ENCODE data around the gene GALE. TPM values are rescaled to one million over a fixed set of nuclear protein-coding genes. Genes with fewer than 3 reads are reported as not detected.
"Not testable (repeated sequence)": the region's sequence is repeated elsewhere in the genome, so short reads cannot be mapped to it uniquely, and the experiment has no call there.

Gene GALE
- total and polyA plus RNA-seq, 2 donors (not counting 1 experiment from before 2014, with no cell fraction given) = 9.4 to 12.1 TPM

DNA sequence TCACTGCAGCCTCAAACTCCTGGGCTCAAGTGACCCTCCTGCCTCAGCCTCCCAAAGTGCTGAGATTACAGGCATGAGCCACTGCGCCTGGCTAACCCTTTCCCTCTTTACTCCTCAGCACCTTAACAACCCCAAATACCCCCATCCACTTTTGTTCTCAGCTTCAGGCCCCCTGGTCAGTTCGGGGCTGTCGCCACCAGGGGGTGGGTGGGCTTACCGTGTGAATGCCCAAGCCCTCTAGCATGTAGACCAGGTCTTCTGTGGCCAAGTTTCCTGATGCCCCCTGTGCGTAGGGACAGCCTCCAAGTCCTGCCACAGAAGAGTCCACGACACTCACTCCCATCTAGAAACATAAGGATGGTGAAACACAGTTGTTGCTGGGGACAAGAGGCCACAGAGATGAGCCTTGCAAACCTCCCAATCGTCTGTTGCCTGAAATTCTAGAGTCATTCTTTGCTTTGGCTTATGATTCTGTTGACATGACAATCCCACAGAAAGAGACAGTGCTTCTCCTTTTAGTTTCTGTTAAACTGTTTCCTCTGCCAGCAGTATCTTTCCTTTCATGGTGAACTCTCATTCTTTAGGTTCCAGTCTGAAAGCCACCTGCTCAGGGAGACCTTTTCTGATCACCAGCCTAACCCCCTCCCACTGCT, 3.8 kb upstream of the GALE start:
- Mint-ChIP-seq H3K9me3 (ENCODE audit: insufficient read depth) (no peaks in the 10 kb centered on the region), H3K27me3 (no peaks in the 10 kb centered on the region), H3K4me1 (peaks cover 15% of the 10 kb centered on the region), H3K4me3 (no peak overlapping the region), H3K27ac (no peak overlapping the region)
- H3K9me3 ChIP-seq (ENCODE audit: control extremely low read depth in 1 of 3, control insufficient read depth in 2 of 3, insufficient read depth in 1 of 3, low read length in 2 of 3) = peaks cover 0 to 3% (median 0%) of the 10 kb centered on the region in 3 donors
- ATAC-seq (ENCODE audit: low read depth) (no peak), DNase-seq (no peak)
- POLR2A ChIA-PET = no interaction called here
- no peaks in the 10 kb centered on the region for H4K20me1 ChIP-seq (ENCODE audit: control insufficient read depth, insufficient read depth, low read length, poor library complexity, severe bottlenecking)
- H3K4me3 ChIP-seq (ENCODE audit: control extremely low read depth in 1 of 5, extremely low read depth in 1 of 5, insufficient read depth in 1 of 5, low read depth in 2 of 5, low read length in 4 of 5) = no peak overlapping the region
- CTCF ChIA-PET = interaction anchor here (2.8 kb wide), 1 partner anchor 113 kb away, joined by 10 read pairs; no protein-coding TSS in a partner anchor
- H3K9ac ChIP-seq (ENCODE audit: low read length) = no peak overlapping the region
- no peak overlapping the region for H3K27ac ChIP-seq (ENCODE audit: low read length in 2 of 2)
- H3K79me2 ChIP-seq (ENCODE audit: control insufficient read depth, insufficient read depth, low read length) = peaks cover 4% of the 10 kb centered on the region
- TF ChIP-seq, protein P1, sequence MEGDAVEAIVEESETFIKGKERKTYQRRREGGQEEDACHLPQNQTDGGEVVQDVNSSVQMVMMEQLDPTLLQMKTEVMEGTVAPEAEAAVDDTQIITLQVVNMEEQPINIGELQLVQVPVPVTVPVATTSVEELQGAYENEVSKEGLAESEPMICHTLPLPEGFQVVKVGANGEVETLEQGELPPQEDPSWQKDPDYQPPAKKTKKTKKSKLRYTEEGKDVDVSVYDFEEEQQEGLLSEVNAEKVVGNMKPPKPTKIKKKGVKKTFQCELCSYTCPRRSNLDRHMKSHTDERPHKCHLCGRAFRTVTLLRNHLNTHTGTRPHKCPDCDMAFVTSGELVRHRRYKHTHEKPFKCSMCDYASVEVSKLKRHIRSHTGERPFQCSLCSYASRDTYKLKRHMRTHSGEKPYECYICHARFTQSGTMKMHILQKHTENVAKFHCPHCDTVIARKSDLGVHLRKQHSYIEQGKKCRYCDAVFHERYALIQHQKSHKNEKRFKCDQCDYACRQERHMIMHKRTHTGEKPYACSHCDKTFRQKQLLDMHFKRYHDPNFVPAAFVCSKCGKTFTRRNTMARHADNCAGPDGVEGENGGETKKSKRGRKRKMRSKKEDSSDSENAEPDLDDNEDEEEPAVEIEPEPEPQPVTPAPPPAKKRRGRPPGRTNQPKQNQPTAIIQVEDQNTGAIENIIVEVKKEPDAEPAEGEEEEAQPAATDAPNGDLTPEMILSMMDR (IDR thresholded peaks at IDR 0.05) = no peak
- no peak for TF ChIP-seq EZH2 (IDR thresholded peaks at IDR 0.05; ENCODE audit: borderline replicate concordance, insufficient read depth, low read depth, low read length, poor library complexity, severe bottlenecking)
- H3K4me1 ChIP-seq (ENCODE audit: control insufficient read depth in 2 of 2, insufficient read depth in 2 of 2, low read length in 2 of 2) = peaks cover 13 to 17% of the 10 kb centered on the region in 2 donors
- peaks cover 2 to 18% of the 10 kb centered on the region in 2 experiments for H3K36me3 ChIP-seq (replicated peaks in 1 of 2; ENCODE audit: control extremely low read depth in 1 of 2, control insufficient read depth in 1 of 2, extremely low read depth in 1 of 2, insufficient read depth in 2 of 2, low read length in 1 of 2)
- no peak overlapping the region for H3K4me2 ChIP-seq (replicated peaks; ENCODE audit: low read depth, low read length, poor library complexity, severe bottlenecking)
- H2AFZ ChIP-seq (ENCODE audit: insufficient read depth, low read depth, low read length, poor library complexity, severe bottlenecking) = no peak overlapping the region
- WGBS (ENCODE audit: insufficient coverage) = 86% methylated on average over 4 of the region's 7 CpGs
- H3K27me3 ChIP-seq (replicated peaks in 1 of 4; ENCODE audit: control extremely low read depth in 1 of 4, control insufficient read depth in 3 of 4, insufficient read depth in 4 of 4, low read length in 3 of 4) = no peaks in the 10 kb centered on the region
- intact Hi-C loops (cut with micrococcal nuclease) = no loop called here

DNA sequence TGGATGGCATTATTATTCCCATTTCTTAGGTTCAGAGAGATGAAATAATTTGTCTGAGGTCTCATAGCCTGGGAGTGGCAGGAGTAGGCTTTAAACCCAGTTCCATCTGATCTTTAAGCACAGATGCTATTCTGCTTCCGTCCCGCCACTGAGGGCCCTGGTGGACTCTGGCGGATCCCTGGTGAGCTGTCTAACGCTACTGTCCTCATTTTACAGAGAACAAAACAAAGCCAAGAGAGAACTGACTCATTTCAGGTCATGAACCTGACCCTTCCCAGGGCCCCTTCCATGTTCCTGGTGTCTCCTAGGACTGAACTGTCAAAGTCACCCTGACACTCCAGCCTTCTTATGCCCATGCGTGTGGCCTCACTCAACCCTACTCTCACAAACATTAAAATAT, 3.1 kb upstream of the GALE start:
- peaks cover 15 to 20% of the 10 kb centered on the region in 2 donors for H3K4me1 ChIP-seq (ENCODE audit: control insufficient read depth in 2 of 2, insufficient read depth in 2 of 2, low read length in 2 of 2)
- Mint-ChIP-seq H3K4me3 (no peak overlapping the region), H3K27ac (no peak overlapping the region), H3K9me3 (ENCODE audit: insufficient read depth) (no peaks in the 10 kb centered on the region), H3K27me3 (no peaks in the 10 kb centered on the region), H3K4me1 (peaks cover 16% of the 10 kb centered on the region)
- no peak overlapping the region for H2AFZ ChIP-seq (ENCODE audit: insufficient read depth, low read depth, low read length, poor library complexity, severe bottlenecking)
- CTCF ChIA-PET = interaction anchor here (0.6 to 2.8 kb wide), 2 partner anchors 63 to 113 kb away, joined by 3 to 10 read pairs; no protein-coding TSS in a partner anchor
- H3K27me3 ChIP-seq (replicated peaks in 1 of 4; ENCODE audit: control extremely low read depth in 1 of 4, control insufficient read depth in 3 of 4, insufficient read depth in 4 of 4, low read length in 3 of 4) = no peaks in the 10 kb centered on the region
- ATAC-seq (ENCODE audit: low read depth) (no peak), DNase-seq (no peak)
- no peak overlapping the region for H3K9ac ChIP-seq (ENCODE audit: low read length)
- peaks cover 2 to 18% of the 10 kb centered on the region in 2 experiments for H3K36me3 ChIP-seq (replicated peaks in 1 of 2; ENCODE audit: control extremely low read depth in 1 of 2, control insufficient read depth in 1 of 2, extremely low read depth in 1 of 2, insufficient read depth in 2 of 2, low read length in 1 of 2)
- intact Hi-C loops (cut with micrococcal nuclease) = no loop called here
- peaks cover 0 to 3% (median 0%) of the 10 kb centered on the region in 3 donors for H3K9me3 ChIP-seq (ENCODE audit: control extremely low read depth in 1 of 3, control insufficient read depth in 2 of 3, insufficient read depth in 1 of 3, low read length in 2 of 3)
- no peak overlapping the region for H3K4me2 ChIP-seq (replicated peaks; ENCODE audit: low read depth, low read length, poor library complexity, severe bottlenecking)
- no peak overlapping the region for H3K4me3 ChIP-seq (ENCODE audit: control extremely low read depth in 1 of 5, extremely low read depth in 1 of 5, insufficient read depth in 1 of 5, low read depth in 2 of 5, low read length in 4 of 5)
- 98% methylated on average over 4 of the region's 5 CpGs for WGBS (ENCODE audit: insufficient coverage)
- H3K79me2 ChIP-seq (ENCODE audit: control insufficient read depth, insufficient read depth, low read length) = peaks cover 4% of the 10 kb centered on the region
- no peaks in the 10 kb centered on the region for H4K20me1 ChIP-seq (ENCODE audit: control insufficient read depth, insufficient read depth, low read length, poor library complexity, severe bottlenecking)
- TF ChIP-seq, protein P1 (IDR thresholded peaks at IDR 0.05) = no peak
- no peak for TF ChIP-seq EZH2 (IDR thresholded peaks at IDR 0.05; ENCODE audit: borderline replicate concordance, insufficient read depth, low read depth, low read length, poor library complexity, severe bottlenecking)
- H3K27ac ChIP-seq (ENCODE audit: low read length in 2 of 2) = no peak overlapping the region
- POLR2A ChIA-PET = no interaction called here

DNA sequence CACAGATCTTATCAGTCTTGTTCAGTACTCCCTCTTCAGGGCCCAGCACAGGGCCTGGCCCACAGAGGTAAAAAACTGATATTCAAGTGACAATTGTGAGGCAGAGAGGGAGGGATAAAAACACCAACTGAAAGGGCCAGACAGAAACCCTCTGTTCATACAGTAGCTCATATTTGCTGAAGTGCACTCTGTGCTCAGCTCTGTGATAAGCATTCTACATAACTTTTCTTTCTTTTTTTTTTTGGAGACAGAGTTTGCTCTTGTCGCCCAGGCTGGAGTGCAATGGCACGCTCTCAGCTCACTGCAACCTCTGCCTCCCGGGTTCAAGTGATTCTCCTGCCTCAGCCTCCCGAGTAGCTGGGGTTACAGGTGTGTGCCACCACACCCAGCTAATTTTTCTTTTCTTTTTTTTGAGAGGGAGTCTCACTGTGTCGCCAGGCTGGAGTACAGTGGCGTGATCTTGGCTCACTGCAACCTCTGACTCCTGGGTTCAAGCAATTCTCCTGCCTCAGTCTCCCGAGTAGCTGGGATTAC, 2.3 kb upstream of the GALE start:
- H3K4me3 Mint-ChIP-seq; H3K9me3 ChIP-seq (ENCODE audit: control extremely low read depth in 1 of 3, control insufficient read depth in 2 of 3, insufficient read depth in 1 of 3, low read length in 2 of 3); intact Hi-C loops (cut with micrococcal nuclease); H4K20me1 ChIP-seq (ENCODE audit: control insufficient read depth, insufficient read depth, low read length, poor library complexity, severe bottlenecking); H3K9me3 Mint-ChIP-seq (ENCODE audit: insufficient read depth); H3K4me2 ChIP-seq (replicated peaks; ENCODE audit: low read depth, low read length, poor library complexity, severe bottlenecking); H2AFZ ChIP-seq (ENCODE audit: insufficient read depth, low read depth, low read length, poor library complexity, severe bottlenecking); H3K27me3 ChIP-seq (replicated peaks in 1 of 4; ENCODE audit: control extremely low read depth in 1 of 4, control insufficient read depth in 3 of 4, insufficient read depth in 4 of 4, low read length in 3 of 4); H3K79me2 ChIP-seq (ENCODE audit: control insufficient read depth, insufficient read depth, low read length); H3K9ac ChIP-seq (ENCODE audit: low read length); DNase-seq; H3K4me3 ChIP-seq (ENCODE audit: control extremely low read depth in 1 of 5, extremely low read depth in 1 of 5, insufficient read depth in 1 of 5, low read depth in 2 of 5, low read length in 4 of 5); H3K27me3 Mint-ChIP-seq; H3K27ac ChIP-seq (ENCODE audit: low read length in 2 of 2); ATAC-seq (ENCODE audit: low read depth); H3K27ac Mint-ChIP-seq: not testable (repeated sequence)
- Histone ChIP-seq H3K36me3 (replicated peaks in 1 of 2; ENCODE audit: control extremely low read depth in 1 of 2, control insufficient read depth in 1 of 2, extremely low read depth in 1 of 2, insufficient read depth in 2 of 2, low read length in 1 of 2) (peaks cover 2 to 12% of the 10 kb centered on the region in 2 experiments), H3K4me1 (ENCODE audit: control insufficient read depth in 2 of 2, insufficient read depth in 2 of 2, low read length in 2 of 2) (peaks cover 15 to 20% of the 10 kb centered on the region in 2 donors)
- ChIA-PET CTCF (interaction anchor here (0.6 to 2.8 kb wide), 9 partner anchors 7 to 263 kb away, joined by 3 to 33 read pairs (median 3); partner anchors contain the start of genes CNR2 and HMGCL), POLR2A (interaction anchor here (0.7 kb wide), 1 partner anchor 165 kb away, joined by 3 read pairs; no protein-coding TSS in a partner anchor)
- peaks cover 18% of the 10 kb centered on the region for H3K4me1 Mint-ChIP-seq
- WGBS (ENCODE audit: insufficient coverage) = no CpG with 5 or more reads among the region's 7 CpGs
